Measurements from ENCODE around the gene EIF3K.

- no peak for TF ChIP-seq CTCF (IDR thresholded peaks at IDR 0.05)
- TF ChIP-seq POLR2A (IDR thresholded peaks at IDR 0.05), result no peak
Measured at GRCh38 chr19:38647966-38648768, 29.2 kb downstream of the EIF3K start.
